Lower leg skin (tissue), 3 donors: Measurements from ENCODE around the gene DMXL2.

ENCODE experiments used
- POLR2A ChIP-seq, 2 donors: fragments of 450-650 bp; IDR thresholded peaks; one replicate each; pipeline ENCODE4 v1.6.1; 2016 to 2017; ENCODE audit warnings: antibody characterized with exemption in 2 of 2, mild to moderate bottlenecking in 1 of 2, moderate library complexity in 1 of 2
- TF ChIP-seq, protein P1 (sequence below), 3 donors: fragments of 450-650 bp; IDR thresholded peaks; one replicate each; pipeline ENCODE4 v1.5.1; 2016; ENCODE audit warnings: antibody characterized with exemption in 3 of 3, mild to moderate bottlenecking in 3 of 3, moderate library complexity in 2 of 3

DNA sequence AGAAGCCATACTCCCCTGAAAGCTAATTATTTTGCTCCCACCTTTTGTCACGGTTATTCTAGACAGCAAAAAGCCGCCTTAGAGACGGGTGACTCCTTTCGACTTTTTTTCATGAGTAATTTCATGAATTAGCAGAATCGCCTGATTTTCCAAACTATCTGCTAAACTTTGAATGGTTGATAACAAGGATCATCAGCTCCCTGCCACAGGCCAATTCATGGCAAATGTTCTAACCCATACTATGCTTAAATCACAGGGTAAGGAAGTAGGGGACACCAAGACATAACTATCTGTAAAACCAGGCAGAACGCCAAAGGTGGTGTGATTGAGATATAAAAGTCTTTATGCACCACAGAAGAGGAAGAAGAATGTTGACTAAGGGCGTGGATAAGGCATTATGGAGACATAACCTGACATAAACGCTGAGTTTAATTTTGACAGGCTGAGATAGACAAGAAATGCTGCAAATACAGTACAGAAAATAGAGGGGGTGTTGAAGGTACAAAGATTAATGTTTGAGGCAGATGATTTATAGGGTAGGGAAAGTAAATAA lies 891 bp upstream of the DMXL2 start:
- TF ChIP-seq POLR2A (IDR thresholded peaks at IDR 0.05) = no peak
- TF ChIP-seq, protein P1, sequence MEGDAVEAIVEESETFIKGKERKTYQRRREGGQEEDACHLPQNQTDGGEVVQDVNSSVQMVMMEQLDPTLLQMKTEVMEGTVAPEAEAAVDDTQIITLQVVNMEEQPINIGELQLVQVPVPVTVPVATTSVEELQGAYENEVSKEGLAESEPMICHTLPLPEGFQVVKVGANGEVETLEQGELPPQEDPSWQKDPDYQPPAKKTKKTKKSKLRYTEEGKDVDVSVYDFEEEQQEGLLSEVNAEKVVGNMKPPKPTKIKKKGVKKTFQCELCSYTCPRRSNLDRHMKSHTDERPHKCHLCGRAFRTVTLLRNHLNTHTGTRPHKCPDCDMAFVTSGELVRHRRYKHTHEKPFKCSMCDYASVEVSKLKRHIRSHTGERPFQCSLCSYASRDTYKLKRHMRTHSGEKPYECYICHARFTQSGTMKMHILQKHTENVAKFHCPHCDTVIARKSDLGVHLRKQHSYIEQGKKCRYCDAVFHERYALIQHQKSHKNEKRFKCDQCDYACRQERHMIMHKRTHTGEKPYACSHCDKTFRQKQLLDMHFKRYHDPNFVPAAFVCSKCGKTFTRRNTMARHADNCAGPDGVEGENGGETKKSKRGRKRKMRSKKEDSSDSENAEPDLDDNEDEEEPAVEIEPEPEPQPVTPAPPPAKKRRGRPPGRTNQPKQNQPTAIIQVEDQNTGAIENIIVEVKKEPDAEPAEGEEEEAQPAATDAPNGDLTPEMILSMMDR (IDR thresholded peaks at IDR 0.05) = no peak
